Peyer's patch (tissue), 4 donors: Measurements from ENCODE around the gene CDH23. TPM values are rescaled to one million over a fixed set of nuclear protein-coding genes. Genes with fewer than 3 reads are reported as not detected.

ENCODE experiments used
- DNase-seq, 3 donors: peaks; one replicate each; pipeline ENCODE4 v3.0.0-alpha.2; 2017 to 2019
- H3K27ac ChIP-seq, 4 donors: fragments of 200-600 bp; sonication (generic); one replicate each; pipeline ENCODE4 v1.5.1; 2016 to 2019
- H3K27me3 ChIP-seq, 2 donors: fragments of 200-600 bp; sonication (generic); one replicate each; pipeline ENCODE4 v1.5.1; 2019
- H3K36me3 ChIP-seq, 3 donors: fragments of 200-600 bp; sonication (generic); one replicate each; pipeline ENCODE4 v1.5.1; 2016 to 2019
- H3K4me1 ChIP-seq, 4 donors: fragments of 200-600 bp; sonication (generic); one replicate each; pipeline ENCODE4 v1.5.1; 2016 to 2019
- H3K4me3 ChIP-seq, 4 donors: fragments of 200-600 bp; sonication (generic); 1 replicate in 3 of 4; 2 replicates in 1 of 4; pipeline ENCODE4 v1.5.1; 2016 to 2019; ENCODE audit warnings: mild to moderate bottlenecking in 1 of 4
- H3K9me3 ChIP-seq, 4 donors: fragments of 200-600 bp; sonication (generic); one replicate each; pipeline ENCODE4 v1.5.1; 2016 to 2019; ENCODE audit warnings: mild to moderate bottlenecking in 1 of 4
- CTCF ChIP-seq, 6 experiments: fragments of 450-650 bp in 4 of 6; fragments of 200-600 bp in 2 of 6; sonication (generic) in 1 of 6; IDR thresholded peaks; one replicate each; pipeline ENCODE4 v1.5.1; 2017 to 2019; ENCODE audit warnings: antibody characterized with exemption in 6 of 6, mild to moderate bottlenecking in 3 of 6, moderate library complexity in 1 of 6
- POLR2A ChIP-seq, 2 donors: fragments of 450-650 bp; IDR thresholded peaks; one replicate each; pipeline ENCODE4 v1.5.1; 2017; ENCODE audit warnings: antibody characterized with exemption in 2 of 2, mild to moderate bottlenecking in 2 of 2, moderate library complexity in 2 of 2
- total RNA-seq, 4 donors: library from RNA; depleted of rRNA; stranded (reverse); fragments of >200 nt; gene quantifications; one replicate each; pipeline ENCODE4 v1.1.0, GENCODE V29; 2016

Gene CDH23
- total RNA-seq, 4 donors from 2014 or later, result 3.2 to 9.9 (median 5.4) TPM

- Histone ChIP-seq H3K4me1 (peaks cover 0 to 12% (median 6%) of the 10 kb centered on the region in 4 donors), H3K27ac (no peak overlapping the region), H3K36me3 (no peaks in the 10 kb centered on the region), H3K4me3 (no peak overlapping the region), H3K27me3 (no peaks in the 10 kb centered on the region), H3K9me3 (no peaks in the 10 kb centered on the region)
- no peak for DNase-seq
- TF ChIP-seq POLR2A (IDR thresholded peaks at IDR 0.05) (no peak), CTCF (IDR thresholded peaks at IDR 0.05) (no peak)
Measured at GRCh38 chr10:71665456-71665855, 268.7 kb downstream of the CDH23 start.

GRCh38 chr10:71666639-71667386, 270.1 kb downstream of the CDH23 start:
- H3K4me1 ChIP-seq, result peaks cover 0 to 8% (median 6%) of the 10 kb centered on the region in 4 donors
- H3K4me3 ChIP-seq, result no peak overlapping the region
- peak in 1 of 3 donors; percentile 18 for DNase-seq
- no peak overlapping the region for H3K27ac ChIP-seq
- no peaks in the 10 kb centered on the region for H3K27me3 ChIP-seq
- no peaks in the 10 kb centered on the region for H3K9me3 ChIP-seq
- no peak for TF ChIP-seq POLR2A (IDR thresholded peaks at IDR 0.05)
- TF ChIP-seq CTCF (IDR thresholded peaks at IDR 0.05), result no peak
- H3K36me3 ChIP-seq, result no peaks in the 10 kb centered on the region

GRCh38 chr10:71667387-71667752, 270.6 kb downstream of the CDH23 start:
- peak in 1 of 3 donors; percentile 27 for DNase-seq
- no peak for TF ChIP-seq CTCF (IDR thresholded peaks at IDR 0.05)
- TF ChIP-seq POLR2A (IDR thresholded peaks at IDR 0.05), result no peak
- Histone ChIP-seq H3K4me1 (peaks cover 0 to 5% (median 3%) of the 10 kb centered on the region in 4 donors), H3K27ac (no peak overlapping the region), H3K9me3 (no peaks in the 10 kb centered on the region), H3K36me3 (no peaks in the 10 kb centered on the region), H3K4me3 (no peak overlapping the region), H3K27me3 (no peaks in the 10 kb centered on the region)

GRCh38 chr10:71671994-71672946, 275.6 kb downstream of the CDH23 start:
- Histone ChIP-seq H3K4me3 (no peak overlapping the region), H3K4me1 (peaks cover 0 to 5% (median 0%) of the 10 kb centered on the region in 4 donors), H3K27me3 (no peaks in the 10 kb centered on the region), H3K36me3 (no peaks in the 10 kb centered on the region), H3K27ac (no peak overlapping the region), H3K9me3 (no peaks in the 10 kb centered on the region)
- TF ChIP-seq CTCF (IDR thresholded peaks at IDR 0.05), result no peak
- no peak for TF ChIP-seq POLR2A (IDR thresholded peaks at IDR 0.05)
- no peak for DNase-seq

- Histone ChIP-seq H3K36me3 (no peaks in the 10 kb centered on the region), H3K4me1 (no peaks in the 10 kb centered on the region), H3K27me3 (no peaks in the 10 kb centered on the region), H3K4me3 (no peak overlapping the region), H3K9me3 (no peaks in the 10 kb centered on the region), H3K27ac (no peak overlapping the region)
- TF ChIP-seq POLR2A (IDR thresholded peaks at IDR 0.05), result no peak
- no peak for TF ChIP-seq CTCF (IDR thresholded peaks at IDR 0.05)
- no peak for DNase-seq
Measured at GRCh38 chr10:71675295-71675970, 278.7 kb downstream of the CDH23 start.
